GM18519 (cell line): ENCODE measurements around the gene RBMS3.
"Not testable (repeated sequence)": the region's sequence is repeated elsewhere in the genome, so short reads cannot be mapped to it uniquely, and the experiment has no call there.

Source experiments
- ATAC-seq: cut with Tn5 transposase; IDR thresholded peaks from one replicate; pipeline ENCODE4 v1.9.1; 2021; ENCODE audit warnings: mild to moderate bottlenecking, moderate library complexity; ENCODE audit not compliant: unreplicated experiment, low FRiP score

The RBMS3 gene

GRCh38 chr3:29307295-29307694, 26.4 kb downstream of the RBMS3 start:
- ATAC-seq, result no peak

- ATAC-seq, result no peak
Measured at GRCh38 chr3:29310865-29311264, 30.0 kb downstream of the RBMS3 start.

- ATAC-seq, result no peak
Measured at GRCh38 chr3:29311795-29312194, 30.9 kb downstream of the RBMS3 start.

- no peak for ATAC-seq
Measured at GRCh38 chr3:29312395-29312794, 31.5 kb downstream of the RBMS3 start.

- ATAC-seq, result no peak
Measured at GRCh38 chr3:29312960-29313452, 32.1 kb downstream of the RBMS3 start.

GRCh38 chr3:29313981-29314726, 33.3 kb downstream of the RBMS3 start:
- no peak for ATAC-seq

- no peak for ATAC-seq
Measured at GRCh38 chr3:29314727-29315088, 33.8 kb downstream of the RBMS3 start.

GRCh38 chr3:29317659-29318173, 36.8 kb downstream of the RBMS3 start:
- no peak for ATAC-seq

- ATAC-seq, result no peak
Measured at GRCh38 chr3:29318251-29318650, 37.4 kb downstream of the RBMS3 start.

- peak; percentile 78 for ATAC-seq
Measured at GRCh38 chr3:29319262-29319661, 38.4 kb downstream of the RBMS3 start.

GRCh38 chr3:29319798-29320197, 38.9 kb downstream of the RBMS3 start:
- no peak for ATAC-seq

- no peak for ATAC-seq
Measured at GRCh38 chr3:29322586-29322985, 41.7 kb downstream of the RBMS3 start.

GRCh38 chr3:29324180-29324651, 43.3 kb downstream of the RBMS3 start:
- peak; percentile 97 for ATAC-seq

GRCh38 chr3:29326540-29326939, 45.7 kb downstream of the RBMS3 start:
- not testable (repeated sequence) for ATAC-seq

- no peak for ATAC-seq
Measured at GRCh38 chr3:29329986-29330890, 49.4 kb downstream of the RBMS3 start.

GRCh38 chr3:29331035-29331434, 50.2 kb downstream of the RBMS3 start:
- ATAC-seq, result no peak

- no peak for ATAC-seq
Measured at GRCh38 chr3:29331456-29332194, 50.8 kb downstream of the RBMS3 start.

GRCh38 chr3:29332195-29332637, 51.3 kb downstream of the RBMS3 start:
- no peak for ATAC-seq

GRCh38 chr3:29333576-29333975, 52.7 kb downstream of the RBMS3 start:
- no peak for ATAC-seq

GRCh38 chr3:29334706-29335105, 53.8 kb downstream of the RBMS3 start:
- no peak for ATAC-seq
